OCI-LY7 (cell line): ENCODE results near the gene LGALS1.

Experiments
- EZH2phosphoT487 ChIP-seq: fragments of 200-600 bp; sonication (generic); IDR thresholded peaks from 2 replicates; pipeline ENCODE4 v1.6.1; 2018; ENCODE audit warnings: low read depth, borderline replicate concordance, mild to moderate bottlenecking, mixed run types, antibody characterized with exemption, low read length, moderate library complexity, mixed read lengths
- TF ChIP-seq, protein P1 (sequence below): fragments of 200-600 bp; sonication (generic); conservative IDR thresholded peaks from 2 replicates; pipeline ENCODE4 v1.5.1; 2014; ENCODE audit warnings: mild to moderate bottlenecking, antibody characterized with exemption, low read length, moderate library complexity, mixed read lengths

GRCh38 chr22:37647928-37648327 lies 27.5 kb upstream of the LGALS1 start:
- TF ChIP-seq, protein P1, sequence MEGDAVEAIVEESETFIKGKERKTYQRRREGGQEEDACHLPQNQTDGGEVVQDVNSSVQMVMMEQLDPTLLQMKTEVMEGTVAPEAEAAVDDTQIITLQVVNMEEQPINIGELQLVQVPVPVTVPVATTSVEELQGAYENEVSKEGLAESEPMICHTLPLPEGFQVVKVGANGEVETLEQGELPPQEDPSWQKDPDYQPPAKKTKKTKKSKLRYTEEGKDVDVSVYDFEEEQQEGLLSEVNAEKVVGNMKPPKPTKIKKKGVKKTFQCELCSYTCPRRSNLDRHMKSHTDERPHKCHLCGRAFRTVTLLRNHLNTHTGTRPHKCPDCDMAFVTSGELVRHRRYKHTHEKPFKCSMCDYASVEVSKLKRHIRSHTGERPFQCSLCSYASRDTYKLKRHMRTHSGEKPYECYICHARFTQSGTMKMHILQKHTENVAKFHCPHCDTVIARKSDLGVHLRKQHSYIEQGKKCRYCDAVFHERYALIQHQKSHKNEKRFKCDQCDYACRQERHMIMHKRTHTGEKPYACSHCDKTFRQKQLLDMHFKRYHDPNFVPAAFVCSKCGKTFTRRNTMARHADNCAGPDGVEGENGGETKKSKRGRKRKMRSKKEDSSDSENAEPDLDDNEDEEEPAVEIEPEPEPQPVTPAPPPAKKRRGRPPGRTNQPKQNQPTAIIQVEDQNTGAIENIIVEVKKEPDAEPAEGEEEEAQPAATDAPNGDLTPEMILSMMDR: no peak
- TF ChIP-seq EZH2phosphoT487: no peak
